Cardiac fibroblast (primary cell): ENCODE results near the gene TSG101.

Experiments used
- DNase-seq, 2 donors: peaks; one replicate each; pipeline versions ENCODE4 v3.0.0 to v3.0.0-alpha.2; 2010; ENCODE audit warnings: low read depth in 2 of 2
- H3K4me3 ChIP-seq, 2 donors: replicated peaks in 1 of 2; 1 replicate in 1 of 2; 2 replicates in 1 of 2; pipeline ENCODE4 v1.5.1; 2011; ENCODE audit warnings: low read depth in 2 of 2, low read length in 2 of 2, mild to moderate bottlenecking in 2 of 2, moderate library complexity in 1 of 2
- CTCF ChIP-seq: IDR thresholded peaks from one replicate; pipeline ENCODE4 v1.5.1; 2011; ENCODE audit warnings: low read depth, mild to moderate bottlenecking, low read length, inconsistent platforms

TSG101 gene

GRCh38 chr11:18526521-18527296 lies at the start of gene TSG101:
TSG101 (minus strand) TSS chr11:18526942; CDS start chr11:18526816, 126 bp downstream.
- no peak for TF ChIP-seq CTCF
- H3K4me3 ChIP-seq: peak within 1 kb of the TSS; percentile 88 to 91
- peak; percentile 94 to 95 for DNase-seq

GRCh38 chr11:18575361-18575760 lies 48.6 kb upstream of the TSG101 start:
- H3K4me3 ChIP-seq: no peak overlapping the region
- no peak for TF ChIP-seq CTCF
- DNase-seq: no peak

- DNase-seq: peak in 1 of 2 donors; percentile 45
- H3K4me3 ChIP-seq: no peak overlapping the region
- no peak for TF ChIP-seq CTCF
These were observed 40.3 kb upstream of the TSG101 start for GRCh38 chr11:18567081-18567480.

- no peak for TF ChIP-seq CTCF
- peak in 1 of 2 donors; percentile 46 for DNase-seq
These were observed 39.7 kb upstream of the TSG101 start for GRCh38 chr11:18566406-18566805.

GRCh38 chr11:18564149-18564548 lies 37.4 kb upstream of the TSG101 start:
- DNase-seq: no peak
- H3K4me3 ChIP-seq: no peak overlapping the region
- TF ChIP-seq CTCF: no peak

More at GRCh38 chr11:18566406-18566805, 39.7 kb upstream of the TSG101 start:
- no peak overlapping the region for H3K4me3 ChIP-seq

- no peak overlapping the region for H3K4me3 ChIP-seq
- no peak for TF ChIP-seq CTCF
- DNase-seq: no peak
These were observed 36.5 kb upstream of the TSG101 start for GRCh38 chr11:18563090-18563730.
